ENCODE results near the gene SDK1.

DNA sequence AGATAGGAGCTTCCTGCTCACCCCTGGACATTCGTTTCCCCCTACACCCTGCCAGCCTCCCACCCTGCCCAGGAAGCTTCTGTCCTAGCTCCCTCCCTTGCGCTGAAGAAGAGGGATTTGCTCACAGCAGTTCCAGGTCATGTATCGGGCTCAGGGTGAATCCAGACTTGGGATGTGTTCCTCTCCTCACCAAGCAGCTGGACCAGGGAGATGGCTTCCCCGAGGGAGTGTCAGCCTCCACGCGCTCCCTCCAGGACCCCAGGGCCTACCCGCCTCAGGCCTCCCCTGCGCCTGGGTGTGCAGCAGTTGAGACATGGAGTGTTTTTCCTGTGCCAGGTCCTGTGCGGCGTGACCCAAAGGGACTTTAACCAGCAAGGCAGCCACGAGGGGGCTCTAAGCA lies 945.5 kb downstream of the SDK1 start:
- TF ChIP-seq EZH2 (IDR thresholded peaks at IDR 0.05; ENCODE audit: insufficient read depth, poor library complexity, severe bottlenecking) (no peak), EZH2phosphoT487 (IDR thresholded peaks at IDR 0.05; ENCODE audit: insufficient read depth, low read depth) (no peak)

Data from GM23248 (cell line).